Measurements from ENCODE around the gene DYRK1A. TPM values are rescaled to one million over a fixed set of nuclear protein-coding genes. Genes with fewer than 3 reads are reported as not detected.

The DYRK1A gene
- total and polyA plus RNA-seq, 2 donors from 2014 or later = 14.5 to 78.0 TPM

GRCh38 chr21:37535130-37535529 is 168.6 kb downstream of the DYRK1A start:
- Histone ChIP-seq H3K9me3 (ENCODE audit: control insufficient read depth in 2 of 3, insufficient read depth in 1 of 3, low read length in 3 of 3) (peaks cover 0 to 3% (median 0%) of the 10 kb centered on the region in 3 donors), H3K9ac (ENCODE audit: low read length in 3 of 3) (no peak overlapping the region), H3K27me3 (ENCODE audit: control insufficient read depth, insufficient read depth, low read length) (no peaks in the 10 kb centered on the region), H3K4me3 (ENCODE audit: low read length in 3 of 3) (no peak overlapping the region), H3K36me3 (ENCODE audit: control insufficient read depth in 2 of 3, insufficient read depth in 3 of 3, low read length in 3 of 3) (no peaks in the 10 kb centered on the region), H3K4me1 (ENCODE audit: control insufficient read depth in 2 of 3, insufficient read depth in 2 of 3, low read depth in 1 of 3, low read length in 3 of 3) (no peaks in the 10 kb centered on the region), H3K27ac (ENCODE audit: low read depth in 2 of 2, low read length in 2 of 2) (no peak overlapping the region)
- TF ChIP-seq CTCF (IDR thresholded peaks at IDR 0.05; ENCODE audit: borderline replicate concordance, extremely low read depth, insufficient read depth) = no peak
- intact Hi-C loops (cut with DNase I) = no loop called here
- DNase-seq (no peak), FAIRE-seq (no peak)

- peaks cover 0 to 3% (median 0%) of the 10 kb centered on the region in 3 donors for H3K9me3 ChIP-seq (ENCODE audit: control insufficient read depth in 2 of 3, insufficient read depth in 1 of 3, low read length in 3 of 3)
- no peak for FAIRE-seq
- no peaks in the 10 kb centered on the region for H3K27me3 ChIP-seq (ENCODE audit: control insufficient read depth, insufficient read depth, low read length)
- intact Hi-C loops (cut with DNase I) = no loop called here
- H3K4me1 ChIP-seq (ENCODE audit: control insufficient read depth in 2 of 3, insufficient read depth in 2 of 3, low read depth in 1 of 3, low read length in 3 of 3) = no peaks in the 10 kb centered on the region
- no peak overlapping the region for H3K9ac ChIP-seq (ENCODE audit: low read length in 3 of 3)
- no peak for DNase-seq
- H3K27ac ChIP-seq (ENCODE audit: low read depth in 2 of 2, low read length in 2 of 2) = no peak overlapping the region
- no peaks in the 10 kb centered on the region for H3K36me3 ChIP-seq (ENCODE audit: control insufficient read depth in 2 of 3, insufficient read depth in 3 of 3, low read length in 3 of 3)
- H3K4me3 ChIP-seq (ENCODE audit: low read length in 3 of 3) = no peak overlapping the region
- TF ChIP-seq CTCF (IDR thresholded peaks at IDR 0.05; ENCODE audit: borderline replicate concordance, extremely low read depth, insufficient read depth) = no peak
These were observed 169.1 kb downstream of the DYRK1A start for GRCh38 chr21:37535672-37536071.

DNA sequence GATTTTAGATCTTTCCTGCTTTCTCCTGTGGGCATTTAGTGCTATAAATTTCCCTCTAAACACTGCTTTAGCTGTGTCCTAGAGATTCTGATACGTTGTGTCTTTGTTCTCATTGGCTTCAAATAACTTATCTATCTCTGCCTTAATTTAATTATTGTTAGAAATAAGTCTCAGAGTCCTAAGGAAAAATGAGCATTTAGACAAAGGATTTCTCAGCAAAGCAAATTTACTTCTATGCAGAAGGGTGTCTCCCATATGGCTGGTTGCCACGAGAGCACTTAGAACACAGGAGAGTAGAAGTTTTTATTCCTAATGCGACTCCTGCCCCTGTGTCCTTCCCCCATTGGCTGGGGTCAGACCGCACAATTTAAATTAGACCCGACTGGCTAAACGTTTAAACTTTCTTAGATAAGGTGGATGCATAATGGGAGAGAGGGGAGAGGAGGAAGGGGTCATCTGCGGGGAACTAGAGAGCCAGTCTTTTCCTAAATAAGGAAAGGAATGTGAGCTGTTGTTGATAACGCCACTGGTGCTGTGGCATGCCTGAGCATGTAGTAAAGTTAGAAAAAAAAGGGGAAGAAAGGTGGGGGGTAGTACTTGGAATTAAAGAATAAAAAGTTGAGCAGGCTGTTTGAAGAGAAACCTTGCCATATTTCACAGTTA is 170.2 kb downstream of the DYRK1A start:
- Histone ChIP-seq H3K4me3 (ENCODE audit: low read length in 3 of 3) (no peak overlapping the region), H3K27me3 (ENCODE audit: control insufficient read depth, insufficient read depth, low read length) (no peaks in the 10 kb centered on the region), H3K9me3 (ENCODE audit: control insufficient read depth in 2 of 3, insufficient read depth in 1 of 3, low read length in 3 of 3) (peaks cover 0 to 8% (median 0%) of the 10 kb centered on the region in 3 donors), H3K36me3 (ENCODE audit: control insufficient read depth in 2 of 3, insufficient read depth in 3 of 3, low read length in 3 of 3) (no peaks in the 10 kb centered on the region), H3K4me1 (ENCODE audit: control insufficient read depth in 2 of 3, insufficient read depth in 2 of 3, low read depth in 1 of 3, low read length in 3 of 3) (no peaks in the 10 kb centered on the region), H3K27ac (ENCODE audit: low read depth in 2 of 2, low read length in 2 of 2) (no peak overlapping the region), H3K9ac (ENCODE audit: low read length in 3 of 3) (no peak overlapping the region)
- intact Hi-C loops (cut with DNase I) = no loop called here
- DNase-seq = no peak
- no peak for TF ChIP-seq CTCF (IDR thresholded peaks at IDR 0.05; ENCODE audit: borderline replicate concordance, extremely low read depth, insufficient read depth)
- no peak for FAIRE-seq

All from kidney (tissue), 14 donors.